Measurements from ENCODE around the gene PHETA1. TPM values are rescaled to one million over a fixed set of nuclear protein-coding genes. Genes with fewer than 3 reads are reported as not detected.

Gene PHETA1
- total and polyA plus RNA-seq, 10 of the 15 experiments (the other 5 are each of a cell fraction or from before 2014, with no cell fraction given) = 0.02 to 1.3 (median 0.51) TPM; not detected in 1

GRCh38 chr12:111319600-111320257 lies 49.2 kb downstream of the PHETA1 start:
- BruUV-seq (replicated peaks) = no TSS peak
- CTCF ChIA-PET = interaction anchor here (0.7 kb wide), 1 partner anchor 19 kb away, joined by 3 read pairs; no protein-coding TSS in a partner anchor

More at GRCh38 chr12:111319600-111320257, 49.2 kb downstream of the PHETA1 start:
- ChIA-PET SMC1A (ENCODE audit: uncharacterized antibody, unreplicated experiment) (no interaction called here), RAD21 (ENCODE audit: unreplicated experiment) (no interaction called here), POLR2A (no interaction called here)
- no peaks in the 10 kb centered on the region for H3K79me2 ChIP-seq (ENCODE audit: control insufficient read depth, insufficient read depth, low read length)
- H3K9ac ChIP-seq (ENCODE audit: control insufficient read depth, insufficient read depth, low read length) = no peak overlapping the region
- no peaks in the 10 kb centered on the region for H3K27me3 ChIP-seq (replicated peaks in 1 of 2; ENCODE audit: control insufficient read depth in 2 of 2, insufficient read depth in 2 of 2, low read length in 1 of 2)
- H2AFZ ChIP-seq (ENCODE audit: control insufficient read depth, low read depth, low read length) = no peak overlapping the region
- H3K36me3 ChIP-seq (ENCODE audit: control insufficient read depth in 2 of 2, insufficient read depth in 2 of 2, low read length in 1 of 2) = no peaks in the 10 kb centered on the region
- 74% methylated on average over 20 of the region's 32 CpGs for WGBS (ENCODE audit: insufficient coverage, insufficient replicate concordance, low lambda C conversion rate, missing lambda C conversion rate)
- no peaks in the 10 kb centered on the region for H3K4me1 ChIP-seq (ENCODE audit: control insufficient read depth, insufficient read depth, low read length)
- H3K4me2 ChIP-seq (ENCODE audit: control insufficient read depth, insufficient read depth) = no peak overlapping the region
- no peak for TF ChIP-seq SIX5 (IDR thresholded peaks at IDR 0.05; ENCODE audit: low read depth, low read length, severe bottlenecking)
- TF ChIP-seq MTA2 (IDR thresholded peaks at IDR 0.05; ENCODE audit: low read depth) = no peak
- no peak for TF ChIP-seq NFYB (IDR thresholded peaks at IDR 0.05; ENCODE audit: insufficient read depth, low read depth, low read length)
- no peak for TF ChIP-seq CUX1 (IDR thresholded peaks at IDR 0.05; ENCODE audit: insufficient replicate concordance, low read depth, low read length)
- no peak for TF ChIP-seq RAD21 (IDR thresholded peaks at IDR 0.05; ENCODE audit: insufficient read depth, low read depth, low read length)
- TF ChIP-seq PAX8 (IDR thresholded peaks at IDR 0.05) = no peak
- no peak for TF ChIP-seq JUND (IDR thresholded peaks at IDR 0.05; ENCODE audit: low read depth, low read length)
- TF ChIP-seq MXI1 (IDR thresholded peaks at IDR 0.05; ENCODE audit: low read depth, low read length) = no peak
- TF ChIP-seq ASH2L (IDR thresholded peaks at IDR 0.05; ENCODE audit: borderline replicate concordance, low read depth) = no peak
- TF ChIP-seq RUNX3 (IDR thresholded peaks at IDR 0.05; ENCODE audit: low read length) = no peak
- TF ChIP-seq, protein P1, sequence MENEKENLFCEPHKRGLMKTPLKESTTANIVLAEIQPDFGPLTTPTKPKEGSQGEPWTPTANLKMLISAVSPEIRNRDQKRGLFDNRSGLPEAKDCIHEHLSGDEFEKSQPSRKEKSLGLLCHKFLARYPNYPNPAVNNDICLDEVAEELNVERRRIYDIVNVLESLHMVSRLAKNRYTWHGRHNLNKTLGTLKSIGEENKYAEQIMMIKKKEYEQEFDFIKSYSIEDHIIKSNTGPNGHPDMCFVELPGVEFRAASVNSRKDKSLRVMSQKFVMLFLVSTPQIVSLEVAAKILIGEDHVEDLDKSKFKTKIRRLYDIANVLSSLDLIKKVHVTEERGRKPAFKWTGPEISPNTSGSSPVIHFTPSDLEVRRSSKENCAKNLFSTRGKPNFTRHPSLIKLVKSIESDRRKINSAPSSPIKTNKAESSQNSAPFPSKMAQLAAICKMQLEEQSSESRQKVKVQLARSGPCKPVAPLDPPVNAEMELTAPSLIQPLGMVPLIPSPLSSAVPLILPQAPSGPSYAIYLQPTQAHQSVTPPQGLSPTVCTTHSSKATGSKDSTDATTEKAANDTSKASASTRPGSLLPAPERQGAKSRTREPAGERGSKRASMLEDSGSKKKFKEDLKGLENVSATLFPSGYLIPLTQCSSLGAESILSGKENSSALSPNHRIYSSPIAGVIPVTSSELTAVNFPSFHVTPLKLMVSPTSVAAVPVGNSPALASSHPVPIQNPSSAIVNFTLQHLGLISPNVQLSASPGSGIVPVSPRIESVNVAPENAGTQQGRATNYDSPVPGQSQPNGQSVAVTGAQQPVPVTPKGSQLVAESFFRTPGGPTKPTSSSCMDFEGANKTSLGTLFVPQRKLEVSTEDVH (IDR thresholded peaks at IDR 0.05; ENCODE audit: low read depth, partially characterized antibody) = no peak
- intact Hi-C loops (cut with micrococcal nuclease; ENCODE audit: unreplicated experiment) (no loop called here), in situ Hi-C loops (cut with MboI) (no loop called here)
- no peak for ATAC-seq
- H3K9me3 ChIP-seq (replicated peaks; ENCODE audit: control insufficient read depth, insufficient read depth, low read length) = no peaks in the 10 kb centered on the region
- no peak for FAIRE-seq
- H3K27ac ChIP-seq (ENCODE audit: control insufficient read depth, insufficient read depth) = no peak overlapping the region
- no peaks in the 10 kb centered on the region for H4K20me1 ChIP-seq (ENCODE audit: control insufficient read depth, insufficient read depth)
- H3K4me3 ChIP-seq = no peak overlapping the region
- DNase-seq (ENCODE audit: low read depth, low spot score) = no peak

All from GM12878 (cell line).